Adrenal gland (tissue), 5 donors: Measurements from ENCODE around the gene RAB6A.

Experiments
- CTCF ChIP-seq, 6 experiments: fragments of 450-650 bp in 4 of 6; fragments of 200-600 bp in 2 of 6; sonication (generic) in 1 of 6; IDR thresholded peaks; 1 replicate in 5 of 6; 2 replicates in 1 of 6; pipeline versions ENCODE4 v1.5.1 to v1.8.0; 2016 to 2021; ENCODE audit warnings: antibody characterized with exemption in 6 of 6, mild to moderate bottlenecking in 2 of 6, moderate library complexity in 1 of 6
- POLR2A ChIP-seq, 2 donors: fragments of 450-650 bp; IDR thresholded peaks; one replicate each; pipeline ENCODE4 v1.6.1; 2017; ENCODE audit warnings: antibody characterized with exemption in 2 of 2, mild to moderate bottlenecking in 2 of 2, moderate library complexity in 1 of 2
- donor health status: DM: no; HTN: no; CAD: no.

GRCh38 chr11:73752903-73753302, 8.0 kb downstream of the RAB6A start:
- TF ChIP-seq CTCF (IDR thresholded peaks at IDR 0.05) (no peak), POLR2A (IDR thresholded peaks at IDR 0.05) (no peak)
